HEK293 (cell line): ENCODE measurements around the gene ABHD14A.

Source experiments
- BCL11A ChIP-seq: fragments of 450-650 bp; formaldehyde crosslinking; IDR thresholded peaks from 2 replicates; pipeline ENCODE4 v1.5.1; 2016; ENCODE audit warnings: low read depth, missing biosample characterization, missing genetic modification characterization
- PATZ1 ChIP-seq: fragments of 450-650 bp; formaldehyde crosslinking; IDR thresholded peaks from 2 replicates; pipeline ENCODE4 v1.5.1; 2016; ENCODE audit warnings: missing biosample characterization, missing genetic modification characterization
- ZBTB10 ChIP-seq: fragments of 450-650 bp; formaldehyde crosslinking; IDR thresholded peaks from 2 replicates; pipeline ENCODE4 v1.5.1; 2016; ENCODE audit warnings: missing biosample characterization, missing genetic modification characterization
- ZNF600 ChIP-seq: fragments of 450-650 bp; formaldehyde crosslinking; IDR thresholded peaks from 2 replicates; pipeline ENCODE4 v1.5.1; 2016; ENCODE audit warnings: missing biosample characterization, missing genetic modification characterization
- TF ChIP-seq, protein P1 (sequence below): fragments of 450-650 bp; formaldehyde crosslinking; IDR thresholded peaks from 2 replicates; pipeline ENCODE4 v1.5.1; 2016; ENCODE audit warnings: missing biosample characterization, missing genetic modification characterization

GRCh38 chr3:51997935-51998596 is 23.2 kb downstream of the ABHD14A start:
- TF ChIP-seq ZBTB10 (tag by site-specific recombination) (no peak), BCL11A (tag by site-specific recombination) (no peak), PATZ1 (no peak), ZNF600 (tag by site-specific recombination) (no peak)
- TF ChIP-seq, protein P1, sequence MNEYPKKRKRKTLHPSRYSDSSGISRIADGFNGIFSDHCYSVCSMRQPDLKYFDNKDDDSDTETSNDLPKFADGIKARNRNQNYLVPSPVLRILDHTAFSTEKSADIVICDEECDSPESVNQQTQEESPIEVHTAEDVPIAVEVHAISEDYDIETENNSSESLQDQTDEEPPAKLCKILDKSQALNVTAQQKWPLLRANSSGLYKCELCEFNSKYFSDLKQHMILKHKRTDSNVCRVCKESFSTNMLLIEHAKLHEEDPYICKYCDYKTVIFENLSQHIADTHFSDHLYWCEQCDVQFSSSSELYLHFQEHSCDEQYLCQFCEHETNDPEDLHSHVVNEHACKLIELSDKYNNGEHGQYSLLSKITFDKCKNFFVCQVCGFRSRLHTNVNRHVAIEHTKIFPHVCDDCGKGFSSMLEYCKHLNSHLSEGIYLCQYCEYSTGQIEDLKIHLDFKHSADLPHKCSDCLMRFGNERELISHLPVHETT (tag by site-specific recombination): no peak
